SK-N-SH (cell line): ENCODE data around the gene FGGY. TPM values are rescaled to one million over a fixed set of nuclear protein-coding genes. Genes with fewer than 3 reads are reported as not detected.
A peak's percentile ranks its signal among the peaks of the same experiment; 100 is the strongest.

Experiments used
- CTCF ChIA-PET: fragments of 300-600, 350-600 bp; formaldehyde crosslinking; extraction: SDS; loops from one replicate; lab custom pipeline; 2021; lab: Yijun Ruan, JAX
- POLR2A ChIA-PET: fragments of 350-600 bp; sonication (Branson Sonifier 250); formaldehyde crosslinking; extraction: SDS; loops from one replicate; lab custom pipeline; 2020; ENCODE audit warnings: antibody characterized with exemption, inconsistent platforms; lab: Yijun Ruan, JAX
- DNase-seq: peaks from one replicate; pipeline ENCODE4 v3.0.0; 2012
- H2AFZ ChIP-seq: fragments of 200-600 bp; sonication (generic); 2 replicates; pipeline ENCODE4 v1.8.1; 2016; ENCODE audit warnings: antibody characterized with exemption, mild to moderate bottlenecking, low read depth
- H3F3A ChIP-seq: fragments of 200-600 bp; sonication (generic); replicated peaks from 2 replicates; pipeline ENCODE3; 2016; ENCODE audit warnings: antibody characterized with exemption, mild to moderate bottlenecking; ENCODE audit not compliant: insufficient read depth
- H3K27ac ChIP-seq, 2 experiments: fragments of 200-500 bp in 1 of 2; fragments of 200-600 bp in 1 of 2; sonication (Bioruptor generic) in 1 of 2; sonication (generic), shearing (Covaris generic) in 1 of 2; 2 replicates each; pipeline versions ENCODE4 v1.5.1 to v1.6.1; 2014 to 2016; ENCODE audit warnings: low read depth in 2 of 2, inconsistent platforms in 1 of 2, low read length in 1 of 2, mild to moderate bottlenecking in 1 of 2, mixed read lengths in 1 of 2
- H3K27me3 ChIP-seq: fragments of 200-600 bp; sonication (generic), shearing (Covaris generic); 2 replicates; pipeline ENCODE4 v1.6.1; 2016; ENCODE audit warnings: mixed run types; ENCODE audit not compliant: insufficient read depth
- H3K36me3 ChIP-seq, 2 experiments: fragments of 200-500 bp in 1 of 2; fragments of 200-600 bp in 1 of 2; sonication (Bioruptor generic) in 1 of 2; sonication (generic) in 1 of 2; replicated peaks in 1 of 2; 2 replicates each; pipeline versions ENCODE3 to v1.5.1; 2014 to 2016; ENCODE audit warnings: low read length in 1 of 2, mild to moderate bottlenecking in 1 of 2; ENCODE audit not compliant: insufficient read depth in 2 of 2, control insufficient read depth in 1 of 2
- H3K4me1 ChIP-seq, 2 experiments: fragments of 200-500 bp in 1 of 2; fragments of 200-600 bp in 1 of 2; sonication (Bioruptor generic) in 1 of 2; sonication (generic), shearing (Covaris generic) in 1 of 2; 2 replicates each; pipeline versions ENCODE4 v1.5.1 to v1.6.1; 2014 to 2016; ENCODE audit warnings: low read depth in 1 of 2, low read length in 1 of 2, mixed run types in 1 of 2; ENCODE audit not compliant: insufficient read depth in 2 of 2, control insufficient read depth in 1 of 2
- H3K4me2 ChIP-seq: fragments of 200-600 bp; sonication (generic), shearing (Covaris generic); 2 replicates; pipeline ENCODE4 v1.6.1; 2017; ENCODE audit warnings: mixed run types
- H3K4me3 ChIP-seq, 2 experiments: fragments of 200-500 bp in 1 of 2; fragments of 200-600 bp in 1 of 2; sonication (Bioruptor generic) in 1 of 2; sonication (generic), shearing (Covaris generic) in 1 of 2; 2 replicates each; pipeline versions ENCODE4 v1.5.1 to v1.8.1; 2014 to 2016; ENCODE audit warnings: low read depth in 2 of 2, inconsistent platforms in 1 of 2, low read length in 1 of 2, mild to moderate bottlenecking in 1 of 2, mixed read lengths in 1 of 2, moderate library complexity in 1 of 2
- H3K79me2 ChIP-seq: fragments of 200-600 bp; sonication (generic); 2 replicates; pipeline ENCODE4 v1.8.1; 2017; ENCODE audit warnings: mild to moderate bottlenecking; ENCODE audit not compliant: insufficient read depth
- H3K9ac ChIP-seq: fragments of 200-600 bp; sonication (generic); 2 replicates; pipeline ENCODE4 v1.6.1; 2017; ENCODE audit warnings: mixed run types
- H3K9me2 ChIP-seq: fragments of 200-600 bp; sonication (generic); 2 replicates; pipeline ENCODE4 v1.6.1; 2017; ENCODE audit warnings: mixed run types
- H3K9me3 ChIP-seq: fragments of 200-600 bp; sonication (generic); 2 replicates; pipeline ENCODE4 v1.6.1; 2017; ENCODE audit warnings: mixed run types, mild to moderate bottlenecking, moderate library complexity
- H4K20me1 ChIP-seq: fragments of 200-600 bp; sonication (generic); 2 replicates; pipeline ENCODE4 v1.6.1; 2017; ENCODE audit warnings: mild to moderate bottlenecking, mixed run types; ENCODE audit not compliant: insufficient read depth
- EP300 ChIP-seq, 2 experiments: IDR thresholded peaks; 2 replicates each; pipeline versions ENCODE4 v1.4.0 to v1.6.1; 2012; ENCODE audit warnings: borderline replicate concordance in 1 of 2, low read depth in 1 of 2, low read length in 1 of 2
- FOSL2 ChIP-seq: IDR thresholded peaks from 2 replicates; pipeline ENCODE4 v1.4.0; 2012; ENCODE audit warnings: low read depth, mild to moderate bottlenecking, moderate library complexity, borderline replicate concordance
- GABPA ChIP-seq: IDR thresholded peaks from 2 replicates; pipeline ENCODE4 v1.4.0; 2012; ENCODE audit warnings: low read depth, mild to moderate bottlenecking
- GATA2 ChIP-seq: sonication (generic); formaldehyde crosslinking; IDR thresholded peaks from 2 replicates; pipeline ENCODE4 v1.5.0; 2020; ENCODE audit warnings: mild to moderate bottlenecking, missing genetic modification reagents
- MAX ChIP-seq: IDR thresholded peaks from 2 replicates; pipeline ENCODE4 v1.4.0; 2012; ENCODE audit warnings: low read depth
- RCOR1 ChIP-seq: fragments of 150-350 bp; IDR thresholded peaks from 2 replicates; pipeline ENCODE4 v1.6.1; 2017; ENCODE audit warnings: antibody characterized with exemption, low read length
- RFX5 ChIP-seq: IDR thresholded peaks from 2 replicates; pipeline ENCODE4 v1.6.1; 2012; ENCODE audit warnings: mild to moderate bottlenecking, improper control_type of control experiment, low read length
- SMC3 ChIP-seq: IDR thresholded peaks from 2 replicates; pipeline ENCODE4 v1.6.1; 2012; ENCODE audit warnings: low read depth, low read length, improper control_type of control experiment
- TAF1 ChIP-seq: IDR thresholded peaks from 2 replicates; pipeline ENCODE4 v1.6.1; 2012; ENCODE audit warnings: low read depth, mild to moderate bottlenecking, low read length, moderate library complexity, borderline replicate concordance
- YY1 ChIP-seq: IDR thresholded peaks from 2 replicates; pipeline ENCODE4 v1.4.0; 2012; ENCODE audit warnings: low read depth, mild to moderate bottlenecking
- WGBS: methylation state at CpG from one replicate; pipeline ENCODE4 v1.1.6; 2017; ENCODE audit warnings: low lambda C conversion rate; 5-methylcytosine and 5-hydroxymethylcytosine counted together
- polyA plus RNA-seq, 3 experiments: library from polyadenylated mRNA; depleted of rRNA; stranded (reverse); fragments of >200 nt; gene quantifications; 2 replicates each; pipeline ENCODE4 v1.2.3, GENCODE V29; 2012
- TF ChIP-seq, protein P1 (sequence below): fragments of 150-350 bp; IDR thresholded peaks from 2 replicates; pipeline ENCODE4 v1.6.1; 2017; ENCODE audit warnings: antibody characterized with exemption, low read length, low read depth, borderline replicate concordance
- TF ChIP-seq, protein P2 (sequence below): fragments of 150-350 bp; IDR thresholded peaks from 2 replicates; pipeline ENCODE4 v1.6.1; 2016; ENCODE audit warnings: mild to moderate bottlenecking, low read depth, low read length

The FGGY gene
- polyA plus RNA-seq, 1 of the 3 experiments (the other 2 are of a cell fraction) = 10.3 TPM

DNA sequence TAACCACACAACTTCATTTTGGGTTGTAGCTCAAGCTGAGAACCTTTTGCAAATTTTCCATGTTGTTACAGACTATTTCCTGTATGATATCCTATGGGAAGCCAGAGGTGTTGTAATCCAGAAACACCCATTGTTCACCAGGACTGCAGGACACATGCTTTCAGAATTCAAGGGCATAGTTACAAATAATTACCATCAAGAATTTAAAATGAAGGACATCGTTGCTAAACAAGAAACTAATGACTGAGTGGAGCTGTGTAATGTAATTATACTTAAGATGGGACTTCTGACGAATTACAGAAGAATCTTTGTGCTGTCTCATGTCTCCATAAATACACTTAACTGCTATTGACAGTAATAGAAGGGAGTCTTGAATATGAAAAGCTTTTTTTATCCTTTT, 470.2 kb downstream of the FGGY start (continued):
- TF ChIP-seq MAX = 0 out of 2 replicates have a peak, but pooled peaks have one; percentile 35
- TF ChIP-seq RFX5 = no peak
- TF ChIP-seq GATA2 = no peak
- TF ChIP-seq YY1 = no peak
- TF ChIP-seq, protein P1, sequence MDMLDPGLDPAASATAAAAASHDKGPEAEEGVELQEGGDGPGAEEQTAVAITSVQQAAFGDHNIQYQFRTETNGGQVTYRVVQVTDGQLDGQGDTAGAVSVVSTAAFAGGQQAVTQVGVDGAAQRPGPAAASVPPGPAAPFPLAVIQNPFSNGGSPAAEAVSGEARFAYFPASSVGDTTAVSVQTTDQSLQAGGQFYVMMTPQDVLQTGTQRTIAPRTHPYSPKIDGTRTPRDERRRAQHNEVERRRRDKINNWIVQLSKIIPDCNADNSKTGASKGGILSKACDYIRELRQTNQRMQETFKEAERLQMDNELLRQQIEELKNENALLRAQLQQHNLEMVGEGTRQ = no peak
- TF ChIP-seq SMC3 = no peak
- TF ChIP-seq, protein P2, sequence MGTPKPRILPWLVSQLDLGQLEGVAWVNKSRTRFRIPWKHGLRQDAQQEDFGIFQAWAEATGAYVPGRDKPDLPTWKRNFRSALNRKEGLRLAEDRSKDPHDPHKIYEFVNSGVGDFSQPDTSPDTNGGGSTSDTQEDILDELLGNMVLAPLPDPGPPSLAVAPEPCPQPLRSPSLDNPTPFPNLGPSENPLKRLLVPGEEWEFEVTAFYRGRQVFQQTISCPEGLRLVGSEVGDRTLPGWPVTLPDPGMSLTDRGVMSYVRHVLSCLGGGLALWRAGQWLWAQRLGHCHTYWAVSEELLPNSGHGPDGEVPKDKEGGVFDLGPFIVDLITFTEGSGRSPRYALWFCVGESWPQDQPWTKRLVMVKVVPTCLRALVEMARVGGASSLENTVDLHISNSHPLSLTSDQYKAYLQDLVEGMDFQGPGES = no peak

DNA sequence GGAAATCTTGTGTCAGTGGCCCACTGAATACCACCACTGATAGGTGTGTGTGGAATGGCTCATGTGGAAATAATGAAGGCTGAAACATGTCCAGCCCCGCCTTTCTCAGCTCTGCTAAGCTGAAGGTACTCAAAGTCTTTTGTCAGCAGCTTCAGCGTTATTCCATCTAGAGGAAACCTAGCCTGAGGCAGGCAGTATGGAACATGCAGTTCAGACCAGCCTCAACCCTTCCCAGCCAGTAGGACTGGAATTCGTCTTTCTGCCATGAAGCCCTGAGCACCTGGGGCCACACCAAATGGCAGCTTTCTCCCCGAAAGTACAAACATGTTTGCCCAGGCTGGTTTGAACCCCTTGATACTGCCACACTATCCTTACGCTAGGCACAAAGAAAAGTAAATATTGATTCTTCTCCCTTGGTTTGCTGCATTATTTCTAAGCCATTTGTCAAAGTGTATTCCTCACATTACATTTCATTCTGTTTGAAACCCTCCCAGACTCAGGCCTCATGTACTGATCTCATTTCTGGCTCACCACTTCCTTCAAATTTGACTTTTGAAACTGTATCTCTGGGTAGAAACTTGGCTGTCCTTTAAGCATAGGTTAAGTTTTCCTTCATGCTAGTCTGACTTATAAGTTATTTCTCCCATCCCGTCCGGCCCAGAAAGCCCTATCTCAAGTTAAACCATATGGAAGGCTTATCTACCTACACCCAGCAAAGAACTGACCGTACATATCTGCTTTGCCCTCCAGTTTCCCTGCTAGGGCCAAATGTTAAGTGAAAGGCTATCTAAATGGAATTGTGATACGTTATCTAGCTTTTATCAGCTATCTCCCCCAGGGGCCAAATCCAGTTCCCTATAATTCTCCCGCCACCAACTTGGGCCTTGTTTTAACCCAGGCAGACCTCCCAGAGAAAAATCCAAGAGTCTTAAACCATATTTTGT, 472.2 kb downstream of the FGGY start:
- CTCF ChIA-PET = interaction anchor here (0.7 to 3.0 kb wide), 4 partner anchors 9 to 1093 kb away, joined by 3 to 15 read pairs (median 4); no protein-coding TSS in a partner anchor
- H2AFZ ChIP-seq = no peak overlapping the region
- no peak overlapping the region for H3K9ac ChIP-seq
- POLR2A ChIA-PET = no interaction called here
- no peak for DNase-seq
- H3K79me2 ChIP-seq = no peaks in the 10 kb centered on the region
- no peaks in the 10 kb centered on the region for H3K27me3 ChIP-seq
- no peaks in the 10 kb centered on the region for H3K9me3 ChIP-seq
- H4K20me1 ChIP-seq = no peaks in the 10 kb centered on the region
- no peaks in the 10 kb centered on the region for H3K9me2 ChIP-seq
- no peaks in the 10 kb centered on the region for H3K36me3 ChIP-seq
- H3K4me3 ChIP-seq = no peak overlapping the region
- H3K4me1 ChIP-seq = peaks cover 34% of the 10 kb centered on the region in 2 experiments
- peaks cover 3% of the 10 kb centered on the region for H3F3A ChIP-seq
- no peak overlapping the region for H3K27ac ChIP-seq
- 90% methylated on average over 9 of the region's 10 CpGs for WGBS
- H3K4me2 ChIP-seq = no peak overlapping the region
- TF ChIP-seq GABPA (no peak), RCOR1 (peak; percentile 63; the same call in 1 of the 2 replicates), EP300 (IDR thresholded peaks at IDR 0.05; ENCODE audit: borderline replicate concordance in 1 of 2, low read depth in 1 of 2, low read length in 1 of 2) (peak in 1 of 2 experiments; percentile 21; a peak in 1 of 4 replicates), GATA2 (peak; percentile 71), FOSL2 (no peak), TAF1 (no peak)
